Neutrophil (primary cell): ENCODE data around the gene TCERG1L.

Experiments used
- H3K27ac ChIP-seq: fragments of 200-600 bp; sonication (generic); 2 replicates; pipeline ENCODE4 v1.5.1; 2016; ENCODE audit warnings: mild to moderate bottlenecking, moderate library complexity
- H3K27me3 ChIP-seq: fragments of 200-600 bp; sonication (generic); 2 replicates; pipeline ENCODE4 v1.6.0; 2016; ENCODE audit warnings: mild to moderate bottlenecking
- H3K36me3 ChIP-seq: fragments of 200-600 bp; sonication (generic); 2 replicates; pipeline ENCODE4 v1.5.1; 2017
- H3K4me1 ChIP-seq, 2 experiments: fragments of 200-600 bp in 1 of 2; sonication (generic) in 1 of 2; 1 replicate in 1 of 2; 2 replicates in 1 of 2; pipeline versions ENCODE4 v1.5.1 to v1.6.1; 2013 to 2016; ENCODE audit warnings: low read depth in 1 of 2, low read length in 1 of 2, mild to moderate bottlenecking in 1 of 2, moderate library complexity in 1 of 2; ENCODE audit not compliant: control insufficient read depth in 1 of 2, insufficient read depth in 1 of 2
- H3K4me3 ChIP-seq, 2 experiments: fragments of 200-600 bp in 1 of 2; sonication (generic) in 1 of 2; 1 replicate in 1 of 2; 2 replicates in 1 of 2; pipeline ENCODE4 v1.5.1; 2013 to 2016; ENCODE audit warnings: low read depth in 1 of 2, low read length in 1 of 2, mild to moderate bottlenecking in 1 of 2, moderate library complexity in 1 of 2
- H3K9me3 ChIP-seq: fragments of 200-600 bp; sonication (generic); 2 replicates; pipeline ENCODE4 v1.5.1; 2016
- TF ChIP-seq, protein P1 (sequence below): fragments of 200-600 bp; sonication (generic); IDR thresholded peaks from 2 replicates; pipeline ENCODE4 v1.5.1; 2016; ENCODE audit warnings: antibody characterized with exemption

TCERG1L gene

DNA sequence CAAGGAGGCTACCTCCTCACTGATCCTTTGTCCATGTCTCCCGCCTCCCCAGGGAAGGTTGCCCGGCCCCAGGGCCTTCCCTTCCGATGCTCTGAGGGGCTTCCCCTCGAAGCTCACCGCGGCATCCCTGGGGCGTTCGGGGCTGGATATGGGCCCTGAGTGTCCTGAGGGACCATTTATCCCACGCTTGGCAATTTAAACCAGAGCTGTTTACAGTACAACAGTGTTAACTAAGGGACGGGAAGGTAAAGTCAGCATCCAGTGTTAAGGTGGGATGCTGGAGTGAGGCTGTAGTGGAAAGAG, 92.0 kb downstream of the TCERG1L start:
- no peaks in the 10 kb centered on the region for H3K36me3 ChIP-seq
- H3K4me3 ChIP-seq: no peak overlapping the region
- H3K4me1 ChIP-seq: no peaks in the 10 kb centered on the region
- H3K27ac ChIP-seq: no peak overlapping the region
- no peaks in the 10 kb centered on the region for H3K27me3 ChIP-seq
- no peaks in the 10 kb centered on the region for H3K9me3 ChIP-seq
- TF ChIP-seq, protein P1, sequence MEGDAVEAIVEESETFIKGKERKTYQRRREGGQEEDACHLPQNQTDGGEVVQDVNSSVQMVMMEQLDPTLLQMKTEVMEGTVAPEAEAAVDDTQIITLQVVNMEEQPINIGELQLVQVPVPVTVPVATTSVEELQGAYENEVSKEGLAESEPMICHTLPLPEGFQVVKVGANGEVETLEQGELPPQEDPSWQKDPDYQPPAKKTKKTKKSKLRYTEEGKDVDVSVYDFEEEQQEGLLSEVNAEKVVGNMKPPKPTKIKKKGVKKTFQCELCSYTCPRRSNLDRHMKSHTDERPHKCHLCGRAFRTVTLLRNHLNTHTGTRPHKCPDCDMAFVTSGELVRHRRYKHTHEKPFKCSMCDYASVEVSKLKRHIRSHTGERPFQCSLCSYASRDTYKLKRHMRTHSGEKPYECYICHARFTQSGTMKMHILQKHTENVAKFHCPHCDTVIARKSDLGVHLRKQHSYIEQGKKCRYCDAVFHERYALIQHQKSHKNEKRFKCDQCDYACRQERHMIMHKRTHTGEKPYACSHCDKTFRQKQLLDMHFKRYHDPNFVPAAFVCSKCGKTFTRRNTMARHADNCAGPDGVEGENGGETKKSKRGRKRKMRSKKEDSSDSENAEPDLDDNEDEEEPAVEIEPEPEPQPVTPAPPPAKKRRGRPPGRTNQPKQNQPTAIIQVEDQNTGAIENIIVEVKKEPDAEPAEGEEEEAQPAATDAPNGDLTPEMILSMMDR: no peak

DNA sequence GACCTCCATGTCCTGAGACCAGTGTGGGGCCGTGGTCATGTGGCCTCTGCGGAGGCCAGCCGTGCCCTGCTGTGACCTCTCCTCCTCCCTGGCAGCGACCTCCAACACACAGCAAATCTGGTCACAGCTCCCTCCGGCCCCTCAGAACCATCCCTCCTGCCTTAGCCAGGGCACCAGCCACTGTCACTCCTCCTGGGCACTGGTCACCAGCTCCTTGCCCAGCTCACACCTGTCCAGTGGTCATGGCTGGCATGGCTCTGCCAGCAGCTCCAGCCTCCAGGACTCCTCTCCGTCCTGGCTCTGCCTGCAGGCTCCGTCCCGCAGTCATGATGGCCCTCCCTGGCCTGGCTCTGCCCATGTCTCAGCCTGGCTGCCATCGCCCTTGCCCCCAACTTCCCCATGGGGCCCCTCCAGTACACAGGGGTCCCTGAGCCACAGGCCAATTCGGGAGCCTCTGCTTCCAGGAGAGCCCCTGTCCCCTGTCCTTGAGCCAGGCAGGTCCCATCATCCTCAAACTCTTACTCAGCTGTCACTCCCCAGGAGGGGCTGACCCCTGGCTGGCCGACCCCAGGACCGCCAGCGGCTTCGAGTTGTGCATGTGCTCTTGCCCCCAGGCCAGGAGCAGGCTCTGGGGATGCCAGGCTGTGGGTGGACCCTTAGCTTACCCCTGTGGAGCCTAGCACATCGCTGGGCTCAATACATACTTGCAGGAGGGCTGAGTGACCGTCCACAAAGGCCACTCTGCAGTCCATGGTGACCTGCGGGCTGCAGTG, 92.5 kb downstream of the TCERG1L start:
- Histone ChIP-seq H3K27me3 (no peaks in the 10 kb centered on the region), H3K4me1 (no peaks in the 10 kb centered on the region), H3K27ac (no peak overlapping the region), H3K9me3 (no peaks in the 10 kb centered on the region), H3K36me3 (no peaks in the 10 kb centered on the region), H3K4me3 (no peak overlapping the region)
- TF ChIP-seq, protein P1: no peak

DNA sequence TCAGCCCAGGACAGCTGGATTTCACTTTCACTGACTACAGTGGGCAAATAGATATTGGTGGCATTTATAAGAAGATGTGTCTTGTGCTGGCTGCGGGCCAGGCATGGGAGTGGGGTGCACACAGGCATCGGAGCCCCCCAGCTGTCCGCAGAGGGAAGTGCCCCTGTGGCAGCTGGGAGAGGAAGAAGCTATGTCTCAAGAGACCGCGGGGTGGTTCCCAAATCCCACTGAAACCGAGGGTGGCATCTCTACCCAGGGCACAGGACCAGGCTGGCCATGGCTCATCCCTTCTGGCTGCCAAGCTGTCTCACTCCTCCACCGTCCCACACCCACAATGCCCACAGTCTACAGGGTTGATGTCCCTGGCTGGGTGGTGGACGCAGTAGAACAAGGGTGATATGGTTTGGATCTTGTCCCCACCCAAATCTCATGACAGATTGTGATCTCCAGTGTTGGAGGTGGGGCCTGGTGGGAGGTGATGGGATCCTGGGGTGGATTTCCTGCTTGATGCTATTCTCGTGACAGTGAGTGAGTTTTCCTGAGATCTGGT, 94.8 kb downstream of the TCERG1L start:
- H3K4me1 ChIP-seq: no peaks in the 10 kb centered on the region
- no peak overlapping the region for H3K27ac ChIP-seq
- TF ChIP-seq, protein P1: no peak
- H3K36me3 ChIP-seq: no peaks in the 10 kb centered on the region
- no peaks in the 10 kb centered on the region for H3K9me3 ChIP-seq
- H3K27me3 ChIP-seq: no peaks in the 10 kb centered on the region
- no peak overlapping the region for H3K4me3 ChIP-seq

DNA sequence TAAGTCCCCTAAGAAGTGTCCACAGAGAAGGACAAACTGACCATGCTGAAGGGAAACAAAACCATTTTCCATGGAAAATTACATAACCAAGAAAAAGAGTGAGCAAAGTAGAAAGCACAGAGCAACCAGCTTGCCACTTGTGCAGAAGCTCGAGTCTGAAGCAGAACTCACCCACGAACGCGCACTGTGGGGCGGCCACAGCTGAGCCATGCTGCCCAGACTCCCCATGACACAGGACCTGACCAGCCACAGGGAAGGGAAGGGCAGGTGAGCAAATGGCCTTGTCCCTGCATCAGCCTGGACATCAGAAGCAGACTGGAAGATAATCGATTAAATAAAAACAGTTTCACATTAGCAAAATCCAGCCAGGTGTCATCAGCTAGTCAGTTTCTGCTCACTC, 95.7 kb downstream of the TCERG1L start:
- H3K36me3 ChIP-seq: no peaks in the 10 kb centered on the region
- TF ChIP-seq, protein P1: no peak

DNA sequence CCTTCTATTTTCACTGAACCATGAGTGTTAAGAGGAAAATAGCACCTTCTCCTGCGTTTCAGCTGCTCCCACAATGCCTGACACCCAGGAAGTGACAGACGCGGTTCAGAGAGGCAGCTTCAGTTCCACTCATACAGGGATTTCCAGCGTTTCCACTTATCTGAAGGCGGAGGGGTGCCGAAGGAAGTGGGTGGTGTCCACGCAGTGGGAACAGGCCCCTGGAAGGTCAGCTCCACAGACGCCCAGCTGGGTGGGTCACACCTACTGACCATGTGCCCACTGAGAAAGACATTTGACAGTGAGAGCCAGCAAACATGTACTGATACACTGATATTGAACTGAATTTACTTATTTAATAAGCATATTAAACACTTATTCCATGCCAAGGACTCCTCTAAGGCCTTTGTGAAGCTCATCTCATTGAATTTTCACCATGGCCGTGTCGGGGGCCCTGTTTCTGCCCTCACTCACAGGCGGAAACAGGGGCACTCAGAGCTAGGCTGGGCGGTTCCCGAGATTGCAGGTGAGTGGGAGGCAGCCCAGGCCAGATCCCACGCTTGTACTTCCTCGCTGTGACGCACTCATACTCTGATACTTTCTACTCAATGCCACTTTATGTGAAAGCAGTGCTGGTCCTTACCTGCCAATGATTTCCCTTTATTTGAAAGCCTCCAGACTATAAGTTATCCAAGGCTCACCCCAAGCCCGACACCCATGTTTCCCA, 96.8 kb downstream of the TCERG1L start:
- Histone ChIP-seq H3K36me3 (no peaks in the 10 kb centered on the region), H3K4me3 (no peak overlapping the region), H3K27me3 (no peaks in the 10 kb centered on the region), H3K4me1 (no peaks in the 10 kb centered on the region), H3K9me3 (no peaks in the 10 kb centered on the region), H3K27ac (no peak overlapping the region)
- TF ChIP-seq, protein P1: no peak

More for the DNA sequence above, 95.7 kb downstream of the TCERG1L start:
- H3K27me3 ChIP-seq: no peaks in the 10 kb centered on the region
- H3K27ac ChIP-seq: no peak overlapping the region
- no peaks in the 10 kb centered on the region for H3K9me3 ChIP-seq
- no peaks in the 10 kb centered on the region for H3K4me1 ChIP-seq
- no peak overlapping the region for H3K4me3 ChIP-seq
